GM06990 (cell line): ENCODE data around the gene CD2BP2.

Experiments used
- DNase-seq: peaks from one replicate; pipeline ENCODE4 v3.0.0-alpha.2; 2011; ENCODE audit not compliant: insufficient read length; ENCODE audit errors: extremely low read depth
- H3K27me3 ChIP-seq: replicated peaks from 2 replicates; pipeline ENCODE4 v1.6.0; 2011; ENCODE audit warnings: low read length; ENCODE audit not compliant: control insufficient read depth, insufficient read depth
- H3K36me3 ChIP-seq: 2 replicates; pipeline ENCODE4 v1.5.1; 2011; ENCODE audit warnings: low read length; ENCODE audit not compliant: control insufficient read depth, insufficient read depth
- H3K4me3 ChIP-seq: replicated peaks from 2 replicates; pipeline ENCODE4 v1.5.1; 2011; ENCODE audit warnings: low read depth, mild to moderate bottlenecking, control low read depth, low read length
- CTCF ChIP-seq: IDR thresholded peaks from 2 replicates; pipeline ENCODE4 v1.5.1; 2011; ENCODE audit warnings: low read length, control low read depth, mild to moderate bottlenecking, inconsistent platforms; ENCODE audit not compliant: insufficient read depth, poor library complexity, severe bottlenecking

CD2BP2 gene

GRCh38 chr16:30355144-30355953 is at the start of gene CD2BP2:
TSS of gene CD2BP2 (minus strand) at chr16:30355308. CDS start at chr16:30354681, 627 bp downstream.
- Histone ChIP-seq H3K4me3 (peak within 1 kb of the TSS; percentile 78), H3K36me3 (peaks cover 25% of the 10 kb centered on the region), H3K27me3 (no peaks in the 10 kb centered on the region)
- peak; percentile 88 for DNase-seq
- TF ChIP-seq CTCF: no peak

GRCh38 chr16:30401768-30402425 is 46.8 kb upstream of the CD2BP2 start:
- Histone ChIP-seq H3K36me3 (peaks cover 4% of the 10 kb centered on the region), H3K27me3 (no peaks in the 10 kb centered on the region), H3K4me3 (no peak overlapping the region)
- TF ChIP-seq CTCF: no peak
- no peak for DNase-seq

GRCh38 chr16:30399435-30400186 is 44.5 kb upstream of the CD2BP2 start:
- no peak for DNase-seq
- peaks cover 4% of the 10 kb centered on the region for H3K36me3 ChIP-seq
- H3K27me3 ChIP-seq: no peaks in the 10 kb centered on the region
- peak overlapping the region; percentile 64 for H3K4me3 ChIP-seq
- no peak for TF ChIP-seq CTCF

GRCh38 chr16:30398661-30399434 is 43.7 kb upstream of the CD2BP2 start:
- TF ChIP-seq CTCF: no peak
- no peak for DNase-seq
- H3K36me3 ChIP-seq: peaks cover 4% of the 10 kb centered on the region
- H3K27me3 ChIP-seq: no peaks in the 10 kb centered on the region
- H3K4me3 ChIP-seq: no peak overlapping the region
